ENCODE results near the gene SHTN1. TPM values are rescaled to one million over a fixed set of nuclear protein-coding genes. Genes with fewer than 3 reads are reported as not detected.

The SHTN1 gene
- total and polyA plus RNA-seq, 10 of the 15 experiments (the other 5 are each of a cell fraction or from before 2014, with no cell fraction given) = 0.79 to 4.0 (median 2.0) TPM

GRCh38 chr10:117016266-117016665 lies 11.3 kb upstream of the SHTN1 start (continued):
- no peak for TF ChIP-seq NKRF (conservative IDR thresholded peaks at IDR 0.05)
- TF ChIP-seq SP1 (IDR thresholded peaks at IDR 0.05; ENCODE audit: low read depth, low read length) = no peak
- no peak for TF ChIP-seq RBBP5 (conservative IDR thresholded peaks at IDR 0.05)

- Histone ChIP-seq H3K27ac (ENCODE audit: control insufficient read depth, insufficient read depth) (no peak overlapping the region), H3K36me3 (ENCODE audit: control insufficient read depth in 2 of 2, insufficient read depth in 2 of 2, low read length in 1 of 2) (no peaks in the 10 kb centered on the region), H4K20me1 (ENCODE audit: control insufficient read depth, insufficient read depth) (no peaks in the 10 kb centered on the region), H3K79me2 (ENCODE audit: control insufficient read depth, insufficient read depth, low read length) (no peaks in the 10 kb centered on the region), H3K4me2 (ENCODE audit: control insufficient read depth, insufficient read depth) (no peak overlapping the region), H3K9me3 (replicated peaks; ENCODE audit: control insufficient read depth, insufficient read depth, low read length) (no peaks in the 10 kb centered on the region), H3K4me3 (no peak overlapping the region), H3K27me3 (replicated peaks in 1 of 2; ENCODE audit: control insufficient read depth in 2 of 2, insufficient read depth in 2 of 2, low read length in 1 of 2) (no peaks in the 10 kb centered on the region), H2AFZ (ENCODE audit: control insufficient read depth, low read depth, low read length) (no peak overlapping the region), H3K9ac (ENCODE audit: control insufficient read depth, insufficient read depth, low read length) (no peak overlapping the region), H3K4me1 (ENCODE audit: control insufficient read depth, insufficient read depth, low read length) (no peaks in the 10 kb centered on the region)
- RAD21 ChIA-PET (ENCODE audit: unreplicated experiment) = no interaction called here
- FAIRE-seq (no peak), DNase-seq (ENCODE audit: low read depth, low spot score) (no peak), ATAC-seq (no peak)
- no peak for TF ChIP-seq PAX8 (IDR thresholded peaks at IDR 0.05)
- no peak for TF ChIP-seq TAF1 (IDR thresholded peaks at IDR 0.05; ENCODE audit: borderline replicate concordance, low read depth, low read length)
- TF ChIP-seq E2F8 (IDR thresholded peaks at IDR 0.05; ENCODE audit: low read depth, partially characterized antibody) = no peak
- TF ChIP-seq USF2 (IDR thresholded peaks at IDR 0.05; ENCODE audit: borderline replicate concordance, low read depth, low read length) = no peak
- no peak for TF ChIP-seq SRF (IDR thresholded peaks at IDR 0.05; ENCODE audit: low read depth in 2 of 2, low read length in 2 of 2)
- TF ChIP-seq SUPT20H (IDR thresholded peaks at IDR 0.05; ENCODE audit: borderline replicate concordance, control insufficient read depth, low read depth, low read length) = no peak
- TF ChIP-seq ZNF207 (IDR thresholded peaks at IDR 0.05; ENCODE audit: borderline replicate concordance) = no peak
- TF ChIP-seq HDAC2 (IDR thresholded peaks at IDR 0.05) = no peak
- in situ Hi-C loops (cut with MboI) (no loop called here), intact Hi-C loops (cut with micrococcal nuclease; ENCODE audit: unreplicated experiment) (loop anchor here (10.0 kb wide), 1 partner anchor 220 kb away; no protein-coding TSS in a partner anchor)
- POLR2A ChIA-PET = no interaction called here
- CTCF ChIA-PET = interaction anchor here (1.2 kb wide), 1 partner anchor 153 kb away, joined by 3 read pairs; no protein-coding TSS in a partner anchor
- SMC1A ChIA-PET (ENCODE audit: uncharacterized antibody, unreplicated experiment) = no interaction called here
- BruUV-seq (replicated peaks) = no TSS peak
Observed at GRCh38 chr10:117014835-117015234, 9.8 kb upstream of the SHTN1 start.

All from GM12878 (cell line).